ENCODE results near the gene CRISP1. TPM values are rescaled to one million over a fixed set of nuclear protein-coding genes. Genes with fewer than 3 reads are reported as not detected.

CRISP1 gene
- total and polyA plus RNA-seq, 2 of the 8 experiments (the other 6 are each of a cell fraction or from before 2014, with no cell fraction given): not detected

DNA sequence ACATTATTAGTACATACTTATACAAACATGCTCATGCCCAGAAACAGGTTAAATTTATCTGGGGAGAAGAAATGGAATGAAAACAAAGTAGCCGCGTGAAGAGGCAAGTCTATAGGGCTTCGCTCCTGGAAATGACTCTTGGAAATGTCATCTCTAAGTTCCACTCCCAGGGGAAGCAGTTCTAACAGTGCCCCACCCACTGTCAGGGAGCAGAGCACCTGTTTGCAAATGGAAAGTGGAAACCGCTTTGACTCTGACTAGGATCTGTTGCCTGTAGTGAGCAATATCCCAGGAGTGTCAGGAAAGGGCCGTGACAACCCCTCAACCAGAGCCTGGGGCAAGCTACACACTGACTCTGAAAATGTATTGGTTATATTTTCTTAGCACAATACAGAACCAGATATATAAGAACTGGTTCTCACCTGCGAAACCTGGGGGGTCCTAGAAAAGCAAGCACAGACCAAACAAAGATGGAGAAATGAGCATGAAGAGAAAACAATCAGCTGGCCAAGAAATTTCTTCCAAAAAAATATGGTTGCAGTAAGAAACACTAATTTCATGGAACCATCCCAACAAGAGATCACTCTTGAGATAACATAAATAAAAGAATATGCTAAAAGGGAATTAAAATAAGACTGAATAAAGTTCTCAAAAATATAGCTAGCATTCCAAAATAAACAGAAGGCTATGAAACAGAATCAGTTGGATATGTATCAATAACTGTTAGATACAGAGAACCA is 47.5 kb upstream of the CRISP1 start:
- no peak overlapping the region for H3K23ac ChIP-seq (ENCODE audit: insufficient read length)
- no peak overlapping the region for H3K27ac ChIP-seq (ENCODE audit: low read depth, low read length)
- no peak overlapping the region for H3K18ac ChIP-seq (ENCODE audit: extremely low read depth, low read length)
- TF ChIP-seq JUND (IDR thresholded peaks at IDR 0.05; ENCODE audit: low read length) (no peak), CHD1 (IDR thresholded peaks at IDR 0.05; ENCODE audit: low read depth, low read length) (no peak), YY1 (IDR thresholded peaks at IDR 0.05; ENCODE audit: low read depth, low read length) (no peak), GTF2F1 (IDR thresholded peaks at IDR 0.05; ENCODE audit: borderline replicate concordance, low read depth, low read length) (no peak), CTBP2 (IDR thresholded peaks at IDR 0.05; ENCODE audit: borderline replicate concordance, insufficient read depth, insufficient read length, low read length) (no peak), SRF (IDR thresholded peaks at IDR 0.05; ENCODE audit: low read depth, low read length) (no peak)
- no peak overlapping the region for H2BK15ac ChIP-seq (ENCODE audit: low read length)
- no peaks in the 10 kb centered on the region for H3K79me2 ChIP-seq (ENCODE audit: control insufficient read depth in 1 of 2, insufficient read depth in 2 of 2, low read length in 2 of 2)
- H3K4me2 ChIP-seq (ENCODE audit: insufficient read depth in 1 of 2, low read depth in 2 of 2, low read length in 2 of 2): no peak overlapping the region; a peak in 1 of 4 replicates
- no peaks in the 10 kb centered on the region for H4K20me1 ChIP-seq (replicated peaks in 1 of 2; ENCODE audit: control insufficient read depth in 1 of 2, insufficient read depth in 2 of 2, low read length in 2 of 2)
- H3K9me3 ChIP-seq (ENCODE audit: insufficient read depth in 2 of 2, low read depth in 1 of 2, low read length in 1 of 2): no peaks in the 10 kb centered on the region
- ChIA-PET POLR2A (ENCODE audit: partially characterized antibody) (no interaction called here), CTCF (ENCODE audit: partially characterized antibody) (interaction anchor here (0.7 to 1.7 kb wide), 5 partner anchors 10 to 292 kb away, joined by 3 to 6 read pairs (median 4); no protein-coding TSS in a partner anchor)
- FAIRE-seq (no peak), DNase-seq (ENCODE audit: low read depth in 1 of 2, low spot score in 2 of 2) (no peak)
- no peak overlapping the region for H2AFZ ChIP-seq (ENCODE audit: low read length)
- H3K27me3 ChIP-seq (replicated peaks in 1 of 4; ENCODE audit: control insufficient read depth in 3 of 4, extremely low read depth in 1 of 4, insufficient read depth in 3 of 4, low read length in 3 of 4): no peaks in the 10 kb centered on the region
- H3K14ac ChIP-seq (ENCODE audit: insufficient read length): no peak overlapping the region
- no peak overlapping the region for H2AK5ac ChIP-seq (ENCODE audit: low read depth, low read length)
- H3K79me1 ChIP-seq (ENCODE audit: low read depth, low read length): no peaks in the 10 kb centered on the region
- no peak overlapping the region for H3K4ac ChIP-seq (replicated peaks; ENCODE audit: insufficient read length, low read depth, low read length)
- no peak overlapping the region for H4K5ac ChIP-seq (ENCODE audit: insufficient read length, low read depth, low read length)
- H3K36me3 ChIP-seq (ENCODE audit: control insufficient read depth in 2 of 4, insufficient read depth in 4 of 4, low read length in 3 of 4): no peaks in the 10 kb centered on the region
- H3K56ac ChIP-seq (replicated peaks; ENCODE audit: insufficient read length, low read depth, low read length): no peak overlapping the region
- H4K91ac ChIP-seq (replicated peaks; ENCODE audit: insufficient read length, low read length): no peak overlapping the region
- no peak overlapping the region for H2BK12ac ChIP-seq (ENCODE audit: low read depth, low read length)
- peak overlapping the region; percentile 57; the same call in 1 of the 2 replicates for H2BK5ac ChIP-seq (ENCODE audit: low read depth, low read length)
- no peak overlapping the region for H4K8ac ChIP-seq (ENCODE audit: extremely low read depth, insufficient read depth, low read length)
- no peaks in the 10 kb centered on the region; the same call in 1 of the 2 replicates for H3K23me2 ChIP-seq (ENCODE audit: low read depth, low read length)
- peak overlapping the region; percentile 24 for H2BK120ac ChIP-seq (replicated peaks; ENCODE audit: low read depth, low read length)
- no peak overlapping the region for H2BK20ac ChIP-seq (ENCODE audit: low read length)
- H3K4me1 ChIP-seq (replicated peaks in 1 of 4; ENCODE audit: control insufficient read depth in 3 of 4, insufficient read depth in 4 of 4, low read length in 3 of 4): peaks cover 4 to 26% (median 11%) of the 10 kb centered on the region in 4 experiments; a peak in 5 of 7 replicates
- no peak overlapping the region for H3K9ac ChIP-seq (replicated peaks in 1 of 4; ENCODE audit: extremely low read depth in 1 of 4, low read depth in 3 of 4, low read length in 3 of 4)
- no peak overlapping the region for H3K4me3 ChIP-seq (ENCODE audit: extremely low read depth in 1 of 4, insufficient read depth in 2 of 4, low read depth in 3 of 4, low read length in 4 of 4)
- 57% methylated on average over 6 of the region's 6 CpGs; no CpG with 5 or more reads in 1 of the 2 experiments for WGBS, 2 experiments (ENCODE audit: extremely low coverage in 1 of 2, insufficient coverage in 1 of 2, insufficient read length in 1 of 2, insufficient replicate concordance in 2 of 2, low coverage in 1 of 2, low lambda C conversion rate in 2 of 2, missing lambda C conversion rate in 1 of 2)

Measured in H1 (cell line).